ENCODE measurements around the gene IZUMO4. TPM values are rescaled to one million over a fixed set of nuclear protein-coding genes. Genes with fewer than 3 reads are reported as not detected.

The IZUMO4 gene
- total and polyA plus RNA-seq, 10 of the 15 experiments (the other 5 are each of a cell fraction or from before 2014, with no cell fraction given) = 0.53 to 27.1 (median 7.5) TPM

GRCh38 chr19:2096034-2096479 is 658 bp upstream of the IZUMO4 start, which contains the start of gene MOB3A (continued):
- TF ChIP-seq RUNX3 (IDR thresholded peaks at IDR 0.05; ENCODE audit: low read length) = peak; percentile 94
- peak; percentile 66; the same call in 1 of the 2 replicates for TF ChIP-seq TCF12 (IDR thresholded peaks at IDR 0.05; ENCODE audit: low read depth, low read length)
- no peak for TF ChIP-seq CHD4 (IDR thresholded peaks at IDR 0.05)
- TF ChIP-seq EGR1 (IDR thresholded peaks at IDR 0.05; ENCODE audit: borderline replicate concordance in 1 of 2, low read depth in 2 of 2, low read length in 2 of 2) = peak in 1 of 2 experiments; percentile 41; a peak in 1 of 3 replicates
- peak; percentile 49; the same call in 1 of the 2 replicates for TF ChIP-seq BCLAF1 (IDR thresholded peaks at IDR 0.05)
- TF ChIP-seq ATF7 (IDR thresholded peaks at IDR 0.05; ENCODE audit: low read depth) = no peak; the same call in 1 of the 2 replicates
- no peak for TF ChIP-seq TCF7 (IDR thresholded peaks at IDR 0.05; ENCODE audit: borderline replicate concordance)
- TF ChIP-seq CBX5 (IDR thresholded peaks at IDR 0.05; ENCODE audit: low read depth) = 0 out of 2 replicates have a peak, but pooled peaks have one; percentile 48
- peak; percentile 59; the same call in 1 of the 2 replicates for TF ChIP-seq CREM (IDR thresholded peaks at IDR 0.05; ENCODE audit: low read depth)
- TF ChIP-seq SUZ12 (IDR thresholded peaks at IDR 0.05; ENCODE audit: unreplicated experiment) = no peak
- TF ChIP-seq STAT3 (IDR thresholded peaks at IDR 0.05; ENCODE audit: low read depth, low read length) = no peak
- no peak for TF ChIP-seq USF2 (IDR thresholded peaks at IDR 0.05; ENCODE audit: borderline replicate concordance, low read depth, low read length)
- TF ChIP-seq CEBPB (IDR thresholded peaks at IDR 0.05; ENCODE audit: borderline replicate concordance in 1 of 2, low read depth in 2 of 2, low read length in 2 of 2) = no peak
- no peak for TF ChIP-seq FOXM1 (IDR thresholded peaks at IDR 0.05; ENCODE audit: low read depth, low read length)
- TF ChIP-seq ZBED1 (IDR thresholded peaks at IDR 0.05; ENCODE audit: borderline replicate concordance) = no peak
- peak; percentile 94 to 98 for TF ChIP-seq BHLHE40 (IDR thresholded peaks at IDR 0.05; ENCODE audit: borderline replicate concordance in 1 of 2, low read depth in 2 of 2, low read length in 1 of 2)
- no peak for TF ChIP-seq YY1 (IDR thresholded peaks at IDR 0.05; ENCODE audit: low read depth, low read length)
- TF ChIP-seq KLF5 (IDR thresholded peaks at IDR 0.05; ENCODE audit: partially characterized antibody) = peak; percentile 91
- no peak for TF ChIP-seq RAD51 (IDR thresholded peaks at IDR 0.05)
- TF ChIP-seq DPF2 (IDR thresholded peaks at IDR 0.05) = peak; percentile 94
- peak; percentile 91 for TF ChIP-seq ZNF217 (IDR thresholded peaks at IDR 0.05)
- no peak for TF ChIP-seq ZNF384 (IDR thresholded peaks at IDR 0.05; ENCODE audit: borderline replicate concordance, low read depth, low read length)
- TF ChIP-seq NR2F1 (conservative IDR thresholded peaks at IDR 0.05) = peak; percentile 89
- TF ChIP-seq KAT2A (conservative IDR thresholded peaks at IDR 0.05; ENCODE audit: control insufficient read depth, low read depth, low read length) = no peak
- no peak for TF ChIP-seq ASH2L (IDR thresholded peaks at IDR 0.05; ENCODE audit: borderline replicate concordance, low read depth)
- TF ChIP-seq E2F8 (IDR thresholded peaks at IDR 0.05; ENCODE audit: low read depth, partially characterized antibody) = no peak
- TF ChIP-seq MTA3 (IDR thresholded peaks at IDR 0.05; ENCODE audit: borderline replicate concordance, low read length) = no peak
- TF ChIP-seq JUNB (IDR thresholded peaks at IDR 0.05) = no peak

Data from GM12878 (cell line).